Panc1 (cell line): ENCODE measurements around the gene TTC34. TPM values are rescaled to one million over a fixed set of nuclear protein-coding genes. Genes with fewer than 3 reads are reported as not detected.

Experiments
- ATAC-seq: fragments of 200-7000 bp; cut with Tn5 transposase; 2 replicates; pipeline ENCODE4 v1.9.1; 2020; ENCODE audit warnings: mild to moderate bottlenecking, moderate library complexity
- BruUV-seq: library from RNA; stranded (reverse); fragments of 400-500 nt; replicated peaks from 2 replicates; lab custom pipeline; 2021; lab: Mats Ljungman, UMichigan
- CTCF ChIA-PET: fragments of 300-600 bp; sonication (Branson Sonifier 250); formaldehyde crosslinking; loops from one replicate; lab custom pipeline; 2022; ENCODE audit warnings: antibody characterized with exemption; lab: Charles Lee
- POLR2A ChIA-PET: fragments of 300-600 bp; sonication (Branson Sonifier 250); formaldehyde crosslinking; loops from one replicate; lab custom pipeline; 2022; ENCODE audit warnings: antibody characterized with exemption; lab: Charles Lee
- DNase-seq: peaks from one replicate; pipeline ENCODE4 v3.0.0-alpha.2; 2010; ENCODE audit warnings: low read depth, low spot score
- H3K27ac ChIP-seq: 2 replicates; pipeline ENCODE4 v1.5.1; 2011; ENCODE audit warnings: mild to moderate bottlenecking, low read length, inconsistent platforms
- H3K27me3 ChIP-seq: fragments of 200-500 bp; sonication (Bioruptor generic); 2 replicates; pipeline ENCODE4 v1.6.0; 2014; ENCODE audit warnings: low read length, inconsistent platforms; ENCODE audit not compliant: control insufficient read depth, insufficient read depth
- H3K36me3 ChIP-seq: fragments of 200-500 bp; sonication (Bioruptor generic); 2 replicates; pipeline ENCODE4 v1.5.1; 2014; ENCODE audit warnings: inconsistent platforms, mild to moderate bottlenecking, low read length, moderate library complexity; ENCODE audit not compliant: control insufficient read depth, insufficient read depth
- H3K4me1 ChIP-seq: 2 replicates; pipeline ENCODE4 v1.5.1; 2011; ENCODE audit warnings: inconsistent platforms, mild to moderate bottlenecking, low read length, moderate library complexity; ENCODE audit not compliant: control insufficient read depth, insufficient read depth
- H3K4me3 ChIP-seq, 2 experiments: 2 replicates each; pipeline ENCODE4 v1.5.1; 2011 to 2012; ENCODE audit warnings: low read depth in 2 of 2, low read length in 2 of 2, mild to moderate bottlenecking in 2 of 2, inconsistent platforms in 1 of 2, moderate library complexity in 1 of 2
- H3K9me3 ChIP-seq: fragments of 200-500 bp; sonication (Bioruptor generic); 2 replicates; pipeline ENCODE4 v1.5.1; 2014; ENCODE audit warnings: low read depth, mild to moderate bottlenecking, inconsistent platforms, low read length, moderate library complexity; ENCODE audit not compliant: control insufficient read depth, insufficient read depth
- CTCF ChIP-seq: fragments of 450-650 bp; IDR thresholded peaks from 2 replicates; pipeline ENCODE4 v1.5.1; 2017; ENCODE audit warnings: mild to moderate bottlenecking
- POLR2AphosphoS5 ChIP-seq: IDR thresholded peaks from 2 replicates; pipeline ENCODE4 v1.6.1; 2012; ENCODE audit warnings: mild to moderate bottlenecking, low read depth, low read length, moderate library complexity
- REST ChIP-seq, 2 experiments: IDR thresholded peaks; 2 replicates each; pipeline ENCODE4 v1.6.1; 2011 to 2012; ENCODE audit warnings: low read depth in 2 of 2, control low read depth in 1 of 2, low read length in 1 of 2, mild to moderate bottlenecking in 1 of 2, moderate library complexity in 1 of 2; ENCODE audit not compliant: insufficient read depth in 1 of 2
- SIN3A ChIP-seq: IDR thresholded peaks from 2 replicates; pipeline ENCODE4 v1.6.1; 2012; ENCODE audit warnings: low read depth, mild to moderate bottlenecking, low read length, moderate library complexity, borderline replicate concordance; ENCODE audit not compliant: insufficient read depth
- TCF7L2 ChIP-seq: IDR thresholded peaks from 2 replicates; pipeline ENCODE4 v1.6.1; 2011; ENCODE audit warnings: mild to moderate bottlenecking, low read depth, low read length, inconsistent platforms
- in situ Hi-C: cut with HindIII; loops from 2 replicates; pipeline ENCODE4 v1.10.0; 2016; ENCODE audit warnings: low sequenced_read_pairs, low pct_unique_long_range_greater_than_20kb
- intact Hi-C: fragments of 100-400 bp; cut with micrococcal nuclease; formaldehyde crosslinking; loops from one replicate; pipeline ENCODE4 v1.10.0; 2022; ENCODE audit not compliant: unreplicated experiment
- total RNA-seq: library from RNA; stranded (reverse); gene quantifications from one replicate; pipeline ENCODE4 v1.2.1, GENCODE V29; 2021; ENCODE audit not compliant: unreplicated experiment

TTC34 gene
- total RNA-seq, 1 experiment from 2014 or later: 1.5 TPM

- Histone ChIP-seq H3K9me3 (no peaks in the 10 kb centered on the region), H3K4me3 (no peak overlapping the region), H3K27me3 (no peaks in the 10 kb centered on the region), H3K4me1 (no peaks in the 10 kb centered on the region), H3K27ac (no peak overlapping the region), H3K36me3 (no peaks in the 10 kb centered on the region)
- POLR2A ChIA-PET: interaction anchor here (0.6 kb wide), 1 partner anchor 285 kb away, joined by 3 read pairs; the partner anchor contains the start of gene PANK4
- BruUV-seq: no TSS peak
- intact Hi-C loops: no loop called here
- CTCF ChIA-PET: no interaction called here
- TF ChIP-seq SIN3A (no peak), REST (IDR thresholded peaks at IDR 0.05; ENCODE audit: insufficient read depth in 1 of 2, low read depth in 2 of 2, low read length in 1 of 2) (no peak)
- no peak for ATAC-seq
- DNase-seq: no peak
- in situ Hi-C loops: no loop called here
Observed at GRCh38 chr1:2811533-2811918, 10.0 kb upstream of the TTC34 start.

GRCh38 chr1:2810899-2811532 lies 9.5 kb upstream of the TTC34 start:
- Histone ChIP-seq H3K4me1 (no peaks in the 10 kb centered on the region; the same call in 1 of the 2 replicates), H3K27ac (no peak overlapping the region), H3K36me3 (no peaks in the 10 kb centered on the region), H3K4me3 (no peak overlapping the region), H3K27me3 (no peaks in the 10 kb centered on the region), H3K9me3 (no peaks in the 10 kb centered on the region)
- intact Hi-C loops (no loop called here), in situ Hi-C loops (no loop called here)
- POLR2A ChIA-PET: interaction anchor here (0.6 kb wide), 1 partner anchor 285 kb away, joined by 3 read pairs; the partner anchor contains the start of gene PANK4
- CTCF ChIA-PET: no interaction called here
- no peak for TF ChIP-seq TCF7L2
- no peak for TF ChIP-seq CTCF
- no peak for TF ChIP-seq POLR2AphosphoS5
- no peak for TF ChIP-seq SIN3A
- no peak for TF ChIP-seq REST (IDR thresholded peaks at IDR 0.05; ENCODE audit: insufficient read depth in 1 of 2, low read depth in 2 of 2, low read length in 1 of 2)
- no TSS peak for BruUV-seq
- DNase-seq: no peak
- no peak for ATAC-seq
